GM10266 (cell line): ENCODE measurements around the gene SEMA5A.
A peak's percentile ranks its signal among the peaks of the same experiment; 100 is the strongest.

Experiments
- DNase-seq: peaks from one replicate; pipeline ENCODE4 v3.0.0; 2012; ENCODE audit errors: extremely low spot score
- CTCF ChIP-seq: IDR thresholded peaks from 2 replicates; pipeline ENCODE4 v1.5.1; 2012; ENCODE audit warnings: mild to moderate bottlenecking, low read depth; ENCODE audit not compliant: control insufficient read depth, insufficient read depth; ENCODE audit errors: missing control alignments

Gene SEMA5A

GRCh38 chr5:9464478-9464877, 81.4 kb downstream of the SEMA5A start:
- no peak for DNase-seq
- no peak for TF ChIP-seq CTCF

GRCh38 chr5:9462109-9462508, 83.8 kb downstream of the SEMA5A start:
- DNase-seq, result no peak
- no peak for TF ChIP-seq CTCF

GRCh38 chr5:9460885-9461645, 84.8 kb downstream of the SEMA5A start:
- no peak for DNase-seq
- TF ChIP-seq CTCF, result no peak

GRCh38 chr5:9456435-9457042, 89.3 kb downstream of the SEMA5A start:
- TF ChIP-seq CTCF, result no peak
- no peak for DNase-seq

- no peak for DNase-seq
- no peak for TF ChIP-seq CTCF
Observed at GRCh38 chr5:9455826-9456434, 89.9 kb downstream of the SEMA5A start.

GRCh38 chr5:9454491-9454890, 91.4 kb downstream of the SEMA5A start:
- TF ChIP-seq CTCF, result no peak
- DNase-seq, result no peak

GRCh38 chr5:9454012-9454481, 91.8 kb downstream of the SEMA5A start:
- no peak for TF ChIP-seq CTCF
- DNase-seq, result peak; percentile 17
